HEK293 (cell line): ENCODE measurements around the gene TNFRSF17.
"Not testable (repeated sequence)": the region's sequence is repeated elsewhere in the genome, so short reads cannot be mapped to it uniquely, and the experiment has no call there.

Experiments used
- CTCF ChIA-PET: fragments of 350-600 bp; formaldehyde crosslinking; extraction: SDS; loops from one replicate; lab custom pipeline; 2021; ENCODE audit warnings: antibody characterized with exemption; lab: Yijun Ruan, JAX
- POLR2A ChIA-PET: fragments of 300-600 bp; formaldehyde crosslinking; extraction: SDS; loops from one replicate; lab custom pipeline; 2020; ENCODE audit warnings: antibody characterized with exemption, inconsistent platforms; lab: Yijun Ruan, JAX
- H3K27ac ChIP-seq: fragments of 200-500 bp; sonication (Bioruptor generic); 2 replicates; pipeline ENCODE4 v1.5.1; 2014; ENCODE audit warnings: low read depth, low read length, control low read depth, inconsistent platforms; ENCODE audit errors: extremely low read depth
- H3K36me3 ChIP-seq, 2 experiments: fragments of 200-500 bp in 1 of 2; sonication (Bioruptor generic) in 1 of 2; 1 replicate in 1 of 2; 2 replicates in 1 of 2; pipeline ENCODE4 v1.5.1; 2014 to 2017; ENCODE audit warnings: inconsistent platforms in 2 of 2, low read length in 2 of 2; ENCODE audit not compliant: control insufficient read depth in 2 of 2, insufficient read depth in 1 of 2
- H3K4me1 ChIP-seq: fragments of 200-500 bp; sonication (Bioruptor generic); 2 replicates; pipeline ENCODE4 v1.5.1; 2014; ENCODE audit warnings: mild to moderate bottlenecking, low read length, inconsistent platforms; ENCODE audit not compliant: control insufficient read depth, insufficient read depth
- H3K4me3 ChIP-seq: 2 replicates; pipeline ENCODE4 v1.5.1; 2011; ENCODE audit warnings: low read depth, mild to moderate bottlenecking, control low read depth, low read length, moderate library complexity
- H3K9me3 ChIP-seq: fragments of 200-500 bp; sonication (Bioruptor generic); 2 replicates; pipeline ENCODE4 v1.5.1; 2014; ENCODE audit warnings: low read depth, low read length, inconsistent platforms; ENCODE audit not compliant: control insufficient read depth, insufficient read depth
- BCL11A ChIP-seq: fragments of 450-650 bp; formaldehyde crosslinking; IDR thresholded peaks from 2 replicates; pipeline ENCODE4 v1.5.1; 2016; ENCODE audit warnings: low read depth, missing biosample characterization, missing genetic modification characterization
- PRDM10 ChIP-seq: fragments of 450-650 bp; formaldehyde crosslinking; IDR thresholded peaks from 2 replicates; pipeline ENCODE4 v1.5.1; 2016; ENCODE audit warnings: missing biosample characterization, missing genetic modification characterization
- REST ChIP-seq: fragments of 450-650 bp; formaldehyde crosslinking; IDR thresholded peaks from 2 replicates; pipeline ENCODE4 v1.5.1; 2016; ENCODE audit warnings: missing biosample characterization, missing genetic modification characterization
- TRIM28 ChIP-seq: IDR thresholded peaks from 2 replicates; pipeline ENCODE4 v1.6.1; 2011; ENCODE audit warnings: low read length, control low read depth, borderline replicate concordance
- ZBTB48 ChIP-seq: fragments of 450-650 bp; formaldehyde crosslinking; IDR thresholded peaks from 2 replicates; pipeline ENCODE4 v1.5.1; 2016; ENCODE audit warnings: missing biosample characterization, missing genetic modification characterization
- ZFP69B ChIP-seq: fragments of 450-650 bp; formaldehyde crosslinking; IDR thresholded peaks from 2 replicates; pipeline ENCODE4 v1.5.1; 2016; ENCODE audit warnings: missing biosample characterization, missing genetic modification characterization
- ZIC2 ChIP-seq: fragments of 450-650 bp; formaldehyde crosslinking; IDR thresholded peaks from 2 replicates; pipeline ENCODE4 v1.5.1; 2016; ENCODE audit warnings: missing biosample characterization, missing genetic modification characterization
- ZNF10 ChIP-seq: fragments of 450-650 bp; formaldehyde crosslinking; IDR thresholded peaks from 2 replicates; pipeline ENCODE4 v1.5.1; 2017; ENCODE audit warnings: missing biosample characterization, missing genetic modification characterization
- ZNF18 ChIP-seq: fragments of 450-650 bp; formaldehyde crosslinking; IDR thresholded peaks from 2 replicates; pipeline ENCODE4 v1.5.1; 2016; ENCODE audit warnings: missing biosample characterization, missing genetic modification characterization
- ZNF449 ChIP-seq: fragments of 450-650 bp; formaldehyde crosslinking; IDR thresholded peaks from 2 replicates; pipeline ENCODE4 v1.5.1; 2017; ENCODE audit warnings: missing biosample characterization, mild to moderate bottlenecking, missing genetic modification characterization, moderate library complexity
- ZNF521 ChIP-seq: fragments of 450-650 bp; formaldehyde crosslinking; IDR thresholded peaks from 2 replicates; pipeline ENCODE4 v1.5.1; 2017; ENCODE audit warnings: missing biosample characterization, mild to moderate bottlenecking, missing genetic modification characterization
- ZNF585B ChIP-seq: fragments of 450-650 bp; formaldehyde crosslinking; IDR thresholded peaks from 2 replicates; pipeline ENCODE4 v1.5.1; 2016; ENCODE audit warnings: missing biosample characterization, missing genetic modification characterization
- ZNF747 ChIP-seq: fragments of 450-650 bp; formaldehyde crosslinking; IDR thresholded peaks from 2 replicates; pipeline ENCODE4 v1.5.1; 2016; ENCODE audit warnings: missing biosample characterization, missing genetic modification characterization
- ZNF837 ChIP-seq: fragments of 450-650 bp; formaldehyde crosslinking; IDR thresholded peaks from 2 replicates; pipeline ENCODE4 v1.5.1; 2016; ENCODE audit warnings: missing biosample characterization, missing genetic modification characterization
- ZSCAN30 ChIP-seq: fragments of 450-650 bp; IDR thresholded peaks from 2 replicates; pipeline ENCODE4 v1.5.1; 2018; ENCODE audit warnings: missing biosample characterization, mild to moderate bottlenecking, missing genetic modification characterization, moderate library complexity

Gene TNFRSF17

GRCh38 chr16:11956558-11956957, 8.5 kb upstream of the TNFRSF17 start:
- no peaks in the 10 kb centered on the region for H3K4me1 ChIP-seq
- no peak for TF ChIP-seq ZNF449
- no peak for TF ChIP-seq ZNF585B (tag by site-specific recombination)
- TF ChIP-seq ZNF10 (tag by site-specific recombination) = no peak
- peak; percentile 79 for TF ChIP-seq ZIC2
- peak; percentile 31; the same call in 1 of the 2 replicates for TF ChIP-seq PRDM10 (tag by site-specific recombination)
- TF ChIP-seq, all 188 proteins: peak for 2
- H3K27ac ChIP-seq = no peak overlapping the region
- H3K4me3 ChIP-seq = no peak overlapping the region
- H3K36me3 ChIP-seq = no peaks in the 10 kb centered on the region
- H3K9me3 ChIP-seq = no peaks in the 10 kb centered on the region
- CTCF ChIA-PET = interaction anchor here (5.2 kb wide), 1 partner anchor 111 kb away, joined by 12 read pairs; no protein-coding TSS in a partner anchor
- POLR2A ChIA-PET = interaction anchor here (0.7 kb wide), 1 partner anchor 152 kb away, joined by 3 read pairs; no protein-coding TSS in a partner anchor

GRCh38 chr16:11957591-11958395, 7.2 kb upstream of the TNFRSF17 start:
- Histone ChIP-seq H3K9me3 (no peaks in the 10 kb centered on the region), H3K4me3 (no peak overlapping the region), H3K27ac (no peak overlapping the region), H3K36me3 (no peaks in the 10 kb centered on the region), H3K4me1 (no peaks in the 10 kb centered on the region)
- POLR2A ChIA-PET = interaction anchor here (0.7 kb wide), 1 partner anchor 1212 kb away, joined by 4 read pairs; no protein-coding TSS in a partner anchor
- TF ChIP-seq ZNF521 (no peak), BCL11A (tag by site-specific recombination) (no peak), ZBTB48 (tag by site-specific recombination) (no peak), ZNF837 (tag by site-specific recombination) (no peak), ZNF747 (no peak), REST (no peak), ZFP69B (0 out of 2 replicates have a peak, but pooled peaks have one; percentile 24), ZSCAN30 (tag by site-specific recombination) (no peak), TRIM28 (no peak), ZNF18 (tag by site-specific recombination) (no peak), ZNF10 (tag by site-specific recombination) (0 out of 2 replicates have a peak, but pooled peaks have one; percentile 43)
- CTCF ChIA-PET = interaction anchor here (1.0 to 5.2 kb wide), 4 partner anchors 9 to 110 kb away, joined by 3 to 12 read pairs (median 8); no protein-coding TSS in a partner anchor

- POLR2A ChIA-PET = interaction anchor here (0.7 kb wide), 1 partner anchor 35 kb away, joined by 4 read pairs; no protein-coding TSS in a partner anchor
- CTCF ChIA-PET, H3K27ac ChIP-seq, H3K9me3 ChIP-seq, H3K4me3 ChIP-seq, H3K36me3 ChIP-seq, H3K4me1 ChIP-seq: not testable (repeated sequence)
Observed at GRCh38 chr16:11962457-11962856, 2.6 kb upstream of the TNFRSF17 start.

- CTCF ChIA-PET, H3K4me1 ChIP-seq, H3K9me3 ChIP-seq, H3K4me3 ChIP-seq, H3K27ac ChIP-seq, H3K36me3 ChIP-seq: not testable (repeated sequence)
- POLR2A ChIA-PET = interaction anchor here (0.6 kb wide), 1 partner anchor 20 kb away, joined by 4 read pairs; no protein-coding TSS in a partner anchor
Observed at GRCh38 chr16:11962978-11963377, 2.0 kb upstream of the TNFRSF17 start.
